HG02623 (cell line): ENCODE results near the gene ERI2.

Experiments
- ATAC-seq: cut with Tn5 transposase; IDR thresholded peaks from one replicate; pipeline ENCODE4 v1.9.1; 2021; ENCODE audit warnings: moderate library complexity; ENCODE audit not compliant: unreplicated experiment

ERI2 gene

GRCh38 chr16:20806168-20807050 is at the start of gene ERI2, which contains the start of gene REXO5:
ERI2 (minus strand) TSS chr16:20806472; CDS start chr16:20806430, 42 bp downstream.
REXO5 (plus strand) TSS chr16:20806527; CDS start chr16:20806954, 427 bp downstream.
- peak; percentile 81 for ATAC-seq

GRCh38 chr16:20854963-20855362 is 48.7 kb upstream of the ERI2 start:
- no peak for ATAC-seq

- no peak for ATAC-seq
These were observed 47.8 kb upstream of the ERI2 start for GRCh38 chr16:20853981-20854620.

GRCh38 chr16:20853143-20853542 is 46.9 kb upstream of the ERI2 start:
- ATAC-seq: no peak

- ATAC-seq: no peak
These were observed 45.3 kb upstream of the ERI2 start for GRCh38 chr16:20851601-20852000.

GRCh38 chr16:20850981-20851380 is 44.7 kb upstream of the ERI2 start:
- ATAC-seq: no peak

- no peak for ATAC-seq
These were observed 43.5 kb upstream of the ERI2 start for GRCh38 chr16:20849589-20850390.

- no peak for ATAC-seq
These were observed 41.3 kb upstream of the ERI2 start for GRCh38 chr16:20847550-20847949.

GRCh38 chr16:20846551-20846950 is 40.3 kb upstream of the ERI2 start:
- ATAC-seq: no peak

- no peak for ATAC-seq
These were observed 39.8 kb upstream of the ERI2 start for GRCh38 chr16:20846030-20846429.

- no peak for ATAC-seq
These were observed 38.3 kb upstream of the ERI2 start for GRCh38 chr16:20844588-20844987.

- ATAC-seq: no peak
These were observed 37.8 kb upstream of the ERI2 start for GRCh38 chr16:20844054-20844453.

- ATAC-seq: no peak
These were observed 33.2 kb upstream of the ERI2 start for GRCh38 chr16:20839504-20839903.

- ATAC-seq: no peak
These were observed 32.0 kb upstream of the ERI2 start for GRCh38 chr16:20838240-20838639.

GRCh38 chr16:20833086-20833485 is 26.8 kb upstream of the ERI2 start:
- ATAC-seq: no peak

GRCh38 chr16:20830372-20830771 is 24.1 kb upstream of the ERI2 start:
- no peak for ATAC-seq

GRCh38 chr16:20829536-20829935 is 23.3 kb upstream of the ERI2 start:
- no peak for ATAC-seq

GRCh38 chr16:20826039-20826566 is 19.8 kb upstream of the ERI2 start:
- no peak for ATAC-seq

- ATAC-seq: no peak
These were observed 16.5 kb upstream of the ERI2 start for GRCh38 chr16:20822521-20823325.

- no peak for ATAC-seq
These were observed 15.4 kb upstream of the ERI2 start for GRCh38 chr16:20821682-20822081.
